ENCODE data around the gene MUC15.

MUC15 gene

GRCh38 chr11:26550022-26550421 lies 22.0 kb downstream of the MUC15 start:
- no peaks in the 10 kb centered on the region for H3K36me3 ChIP-seq (ENCODE audit: control insufficient read depth in 1 of 2, insufficient read depth in 2 of 2, low read length in 2 of 2)

GRCh38 chr11:26549176-26549575 lies 22.9 kb downstream of the MUC15 start:
- Histone ChIP-seq H3K27ac (ENCODE audit: low read depth, low read length) (no peak overlapping the region), H3K4me1 (ENCODE audit: control insufficient read depth in 1 of 2, insufficient read depth in 2 of 2, low read length in 2 of 2) (no peaks in the 10 kb centered on the region), H3K4me3 (ENCODE audit: low read depth in 1 of 2, low read length in 2 of 2) (no peak overlapping the region), H3K9me3 (ENCODE audit: control insufficient read depth in 1 of 2, low read length in 2 of 2) (no peaks in the 10 kb centered on the region), H3K36me3 (ENCODE audit: control insufficient read depth in 1 of 2, insufficient read depth in 2 of 2, low read length in 2 of 2) (no peaks in the 10 kb centered on the region), H3K9ac (ENCODE audit: low read depth in 1 of 2, low read length in 2 of 2) (no peak overlapping the region), H3K27me3 (ENCODE audit: control insufficient read depth in 1 of 2, insufficient read depth in 2 of 2, low read length in 2 of 2) (no peaks in the 10 kb centered on the region)

More at GRCh38 chr11:26550022-26550421, 22.0 kb downstream of the MUC15 start:
- H3K9ac ChIP-seq (ENCODE audit: low read depth in 1 of 2, low read length in 2 of 2) = no peak overlapping the region
- H3K4me1 ChIP-seq (ENCODE audit: control insufficient read depth in 1 of 2, insufficient read depth in 2 of 2, low read length in 2 of 2) = no peaks in the 10 kb centered on the region
- H3K27me3 ChIP-seq (ENCODE audit: control insufficient read depth in 1 of 2, insufficient read depth in 2 of 2, low read length in 2 of 2) = no peaks in the 10 kb centered on the region
- H3K4me3 ChIP-seq (ENCODE audit: low read depth in 1 of 2, low read length in 2 of 2) = no peak overlapping the region
- H3K27ac ChIP-seq (ENCODE audit: low read depth, low read length) = no peak overlapping the region
- no peaks in the 10 kb centered on the region for H3K9me3 ChIP-seq (ENCODE audit: control insufficient read depth in 1 of 2, low read length in 2 of 2)

GRCh38 chr11:26541870-26542269 lies 30.2 kb downstream of the MUC15 start:
- H3K9ac ChIP-seq (ENCODE audit: low read depth in 1 of 2, low read length in 2 of 2) = no peak overlapping the region
- H3K27ac ChIP-seq (ENCODE audit: low read depth, low read length) = no peak overlapping the region
- no peaks in the 10 kb centered on the region for H3K36me3 ChIP-seq (ENCODE audit: control insufficient read depth in 1 of 2, insufficient read depth in 2 of 2, low read length in 2 of 2)
- H3K9me3 ChIP-seq (ENCODE audit: control insufficient read depth in 1 of 2, low read length in 2 of 2) = no peaks in the 10 kb centered on the region
- no peak overlapping the region for H3K4me3 ChIP-seq (ENCODE audit: low read depth in 1 of 2, low read length in 2 of 2)
- no peaks in the 10 kb centered on the region for H3K27me3 ChIP-seq (ENCODE audit: control insufficient read depth in 1 of 2, insufficient read depth in 2 of 2, low read length in 2 of 2)
- H3K4me1 ChIP-seq (ENCODE audit: control insufficient read depth in 1 of 2, insufficient read depth in 2 of 2, low read length in 2 of 2) = no peaks in the 10 kb centered on the region

GRCh38 chr11:26539517-26539916 lies 32.5 kb downstream of the MUC15 start:
- H3K4me3 ChIP-seq (ENCODE audit: low read depth in 1 of 2, low read length in 2 of 2) = no peak overlapping the region
- no peaks in the 10 kb centered on the region for H3K4me1 ChIP-seq (ENCODE audit: control insufficient read depth in 1 of 2, insufficient read depth in 2 of 2, low read length in 2 of 2)
- no peak overlapping the region for H3K27ac ChIP-seq (ENCODE audit: low read depth, low read length)
- H3K27me3 ChIP-seq (ENCODE audit: control insufficient read depth in 1 of 2, insufficient read depth in 2 of 2, low read length in 2 of 2) = no peaks in the 10 kb centered on the region
- no peaks in the 10 kb centered on the region for H3K36me3 ChIP-seq (ENCODE audit: control insufficient read depth in 1 of 2, insufficient read depth in 2 of 2, low read length in 2 of 2)
- no peak overlapping the region for H3K9ac ChIP-seq (ENCODE audit: low read depth in 1 of 2, low read length in 2 of 2)
- no peaks in the 10 kb centered on the region for H3K9me3 ChIP-seq (ENCODE audit: control insufficient read depth in 1 of 2, low read length in 2 of 2)

GRCh38 chr11:26537341-26537740 lies 34.7 kb downstream of the MUC15 start:
- no peak overlapping the region for H3K4me3 ChIP-seq (ENCODE audit: low read depth in 1 of 2, low read length in 2 of 2)
- H3K27ac ChIP-seq (ENCODE audit: low read depth, low read length) = no peak overlapping the region
- H3K36me3 ChIP-seq (ENCODE audit: control insufficient read depth in 1 of 2, insufficient read depth in 2 of 2, low read length in 2 of 2) = no peaks in the 10 kb centered on the region
- H3K9me3 ChIP-seq (ENCODE audit: control insufficient read depth in 1 of 2, low read length in 2 of 2) = no peaks in the 10 kb centered on the region
- H3K9ac ChIP-seq (ENCODE audit: low read depth in 1 of 2, low read length in 2 of 2) = no peak overlapping the region
- no peaks in the 10 kb centered on the region for H3K27me3 ChIP-seq (ENCODE audit: control insufficient read depth in 1 of 2, insufficient read depth in 2 of 2, low read length in 2 of 2)
- no peaks in the 10 kb centered on the region for H3K4me1 ChIP-seq (ENCODE audit: control insufficient read depth in 1 of 2, insufficient read depth in 2 of 2, low read length in 2 of 2)

- no peak overlapping the region for H3K27ac ChIP-seq (ENCODE audit: low read depth, low read length)
- no peaks in the 10 kb centered on the region for H3K9me3 ChIP-seq (ENCODE audit: control insufficient read depth in 1 of 2, low read length in 2 of 2)
- no peaks in the 10 kb centered on the region for H3K36me3 ChIP-seq (ENCODE audit: control insufficient read depth in 1 of 2, insufficient read depth in 2 of 2, low read length in 2 of 2)
- H3K4me1 ChIP-seq (ENCODE audit: control insufficient read depth in 1 of 2, insufficient read depth in 2 of 2, low read length in 2 of 2) = no peaks in the 10 kb centered on the region
- H3K27me3 ChIP-seq (ENCODE audit: control insufficient read depth in 1 of 2, insufficient read depth in 2 of 2, low read length in 2 of 2) = no peaks in the 10 kb centered on the region
- H3K4me3 ChIP-seq (ENCODE audit: low read depth in 1 of 2, low read length in 2 of 2) = no peak overlapping the region
- H3K9ac ChIP-seq (ENCODE audit: low read depth in 1 of 2, low read length in 2 of 2) = no peak overlapping the region
Measured at GRCh38 chr11:26527685-26528084, 44.4 kb downstream of the MUC15 start.

GRCh38 chr11:26522912-26523610 lies 49.0 kb downstream of the MUC15 start:
- no peak overlapping the region for H3K4me3 ChIP-seq (ENCODE audit: low read depth in 1 of 2, low read length in 2 of 2)
- H3K9ac ChIP-seq (ENCODE audit: low read depth in 1 of 2, low read length in 2 of 2) = no peak overlapping the region
- H3K27me3 ChIP-seq (ENCODE audit: control insufficient read depth in 1 of 2, insufficient read depth in 2 of 2, low read length in 2 of 2) = no peaks in the 10 kb centered on the region
- no peaks in the 10 kb centered on the region for H3K9me3 ChIP-seq (ENCODE audit: control insufficient read depth in 1 of 2, low read length in 2 of 2)
- H3K27ac ChIP-seq (ENCODE audit: low read depth, low read length) = no peak overlapping the region
- no peaks in the 10 kb centered on the region for H3K36me3 ChIP-seq (ENCODE audit: control insufficient read depth in 1 of 2, insufficient read depth in 2 of 2, low read length in 2 of 2)
- no peaks in the 10 kb centered on the region for H3K4me1 ChIP-seq (ENCODE audit: control insufficient read depth in 1 of 2, insufficient read depth in 2 of 2, low read length in 2 of 2)

- no peak overlapping the region for H3K4me3 ChIP-seq (ENCODE audit: low read depth in 1 of 2, low read length in 2 of 2)
- H3K9ac ChIP-seq (ENCODE audit: low read depth in 1 of 2, low read length in 2 of 2) = no peak overlapping the region
- no peak overlapping the region for H3K27ac ChIP-seq (ENCODE audit: low read depth, low read length)
- no peaks in the 10 kb centered on the region for H3K4me1 ChIP-seq (ENCODE audit: control insufficient read depth in 1 of 2, insufficient read depth in 2 of 2, low read length in 2 of 2)
- no peaks in the 10 kb centered on the region for H3K36me3 ChIP-seq (ENCODE audit: control insufficient read depth in 1 of 2, insufficient read depth in 2 of 2, low read length in 2 of 2)
- H3K9me3 ChIP-seq (ENCODE audit: control insufficient read depth in 1 of 2, low read length in 2 of 2) = no peaks in the 10 kb centered on the region
- H3K27me3 ChIP-seq (ENCODE audit: control insufficient read depth in 1 of 2, insufficient read depth in 2 of 2, low read length in 2 of 2) = no peaks in the 10 kb centered on the region
Measured at GRCh38 chr11:26519469-26519868, 52.6 kb downstream of the MUC15 start.

- no peak overlapping the region for H3K4me3 ChIP-seq (ENCODE audit: low read depth in 1 of 2, low read length in 2 of 2)
- H3K36me3 ChIP-seq (ENCODE audit: control insufficient read depth in 1 of 2, insufficient read depth in 2 of 2, low read length in 2 of 2) = no peaks in the 10 kb centered on the region
- H3K27me3 ChIP-seq (ENCODE audit: control insufficient read depth in 1 of 2, insufficient read depth in 2 of 2, low read length in 2 of 2) = no peaks in the 10 kb centered on the region
- H3K9me3 ChIP-seq (ENCODE audit: control insufficient read depth in 1 of 2, low read length in 2 of 2) = no peaks in the 10 kb centered on the region
- no peaks in the 10 kb centered on the region for H3K4me1 ChIP-seq (ENCODE audit: control insufficient read depth in 1 of 2, insufficient read depth in 2 of 2, low read length in 2 of 2)
- no peak overlapping the region for H3K9ac ChIP-seq (ENCODE audit: low read depth in 1 of 2, low read length in 2 of 2)
- H3K27ac ChIP-seq (ENCODE audit: low read depth, low read length) = no peak overlapping the region
Measured at GRCh38 chr11:26512196-26512595, 59.9 kb downstream of the MUC15 start.

- Histone ChIP-seq H3K27ac (ENCODE audit: low read depth, low read length) (no peak overlapping the region), H3K27me3 (ENCODE audit: control insufficient read depth in 1 of 2, insufficient read depth in 2 of 2, low read length in 2 of 2) (no peaks in the 10 kb centered on the region), H3K9ac (ENCODE audit: low read depth in 1 of 2, low read length in 2 of 2) (no peak overlapping the region), H3K4me1 (ENCODE audit: control insufficient read depth in 1 of 2, insufficient read depth in 2 of 2, low read length in 2 of 2) (no peaks in the 10 kb centered on the region), H3K9me3 (ENCODE audit: control insufficient read depth in 1 of 2, low read length in 2 of 2) (no peaks in the 10 kb centered on the region), H3K4me3 (ENCODE audit: low read depth in 1 of 2, low read length in 2 of 2) (no peak overlapping the region), H3K36me3 (ENCODE audit: control insufficient read depth in 1 of 2, insufficient read depth in 2 of 2, low read length in 2 of 2) (no peaks in the 10 kb centered on the region)
Measured at GRCh38 chr11:26510756-26511155, 61.3 kb downstream of the MUC15 start.

GRCh38 chr11:26510164-26510563 lies 61.9 kb downstream of the MUC15 start:
- Histone ChIP-seq H3K4me3 (ENCODE audit: low read depth in 1 of 2, low read length in 2 of 2) (no peak overlapping the region), H3K9ac (ENCODE audit: low read depth in 1 of 2, low read length in 2 of 2) (no peak overlapping the region), H3K4me1 (ENCODE audit: control insufficient read depth in 1 of 2, insufficient read depth in 2 of 2, low read length in 2 of 2) (no peaks in the 10 kb centered on the region), H3K27ac (ENCODE audit: low read depth, low read length) (no peak overlapping the region), H3K27me3 (ENCODE audit: control insufficient read depth in 1 of 2, insufficient read depth in 2 of 2, low read length in 2 of 2) (no peaks in the 10 kb centered on the region), H3K9me3 (ENCODE audit: control insufficient read depth in 1 of 2, low read length in 2 of 2) (no peaks in the 10 kb centered on the region), H3K36me3 (ENCODE audit: control insufficient read depth in 1 of 2, insufficient read depth in 2 of 2, low read length in 2 of 2) (no peaks in the 10 kb centered on the region)

Data from duodenal mucosa (tissue), 2 donors.